ENCODE results near the gene SLC25A28. TPM values are rescaled to one million over a fixed set of nuclear protein-coding genes. Genes with fewer than 3 reads are reported as not detected.
"Not testable (repeated sequence)": the region's sequence is repeated elsewhere in the genome, so short reads cannot be mapped to it uniquely, and the experiment has no call there.

Gene SLC25A28
- total and polyA plus RNA-seq, 2 donors from 2014 or later, result 43.0 to 57.1 TPM

- H3K27me3 ChIP-seq (ENCODE audit: control insufficient read depth, insufficient read depth, low read length), result no peaks in the 10 kb centered on the region
- no peak overlapping the region for H3K4me3 ChIP-seq (ENCODE audit: low read length in 3 of 3)
- DNase-seq, result peak in 1 of 5 donors; percentile 11
- no peak for FAIRE-seq
- H3K27ac ChIP-seq (ENCODE audit: low read depth in 2 of 2, low read length in 2 of 2), result no peak overlapping the region
- TF ChIP-seq CTCF (IDR thresholded peaks at IDR 0.05; ENCODE audit: borderline replicate concordance, extremely low read depth, insufficient read depth), result no peak
- H3K9me3 ChIP-seq (ENCODE audit: control insufficient read depth in 2 of 3, insufficient read depth in 1 of 3, low read length in 3 of 3), result no peaks in the 10 kb centered on the region
- intact Hi-C loops (cut with DNase I), result no loop called here
- H3K4me1 ChIP-seq (ENCODE audit: control insufficient read depth in 2 of 3, insufficient read depth in 2 of 3, low read depth in 1 of 3, low read length in 3 of 3), result no peaks in the 10 kb centered on the region
- H3K36me3 ChIP-seq (ENCODE audit: control insufficient read depth in 2 of 3, insufficient read depth in 3 of 3, low read length in 3 of 3), result no peaks in the 10 kb centered on the region
- H3K9ac ChIP-seq (ENCODE audit: low read length in 3 of 3), result no peak overlapping the region
Observed at GRCh38 chr10:99598781-99599509, 21.3 kb downstream of the SLC25A28 start.

- Histone ChIP-seq H3K4me3 (ENCODE audit: low read length in 3 of 3) (no peak overlapping the region), H3K27ac (ENCODE audit: low read depth in 2 of 2, low read length in 2 of 2) (no peak overlapping the region), H3K27me3 (ENCODE audit: control insufficient read depth, insufficient read depth, low read length) (no peaks in the 10 kb centered on the region), H3K9ac (ENCODE audit: low read length in 3 of 3) (no peak overlapping the region), H3K9me3 (ENCODE audit: control insufficient read depth in 2 of 3, insufficient read depth in 1 of 3, low read length in 3 of 3) (no peaks in the 10 kb centered on the region), H3K4me1 (ENCODE audit: control insufficient read depth in 2 of 3, insufficient read depth in 2 of 3, low read depth in 1 of 3, low read length in 3 of 3) (no peaks in the 10 kb centered on the region), H3K36me3 (ENCODE audit: control insufficient read depth in 2 of 3, insufficient read depth in 3 of 3, low read length in 3 of 3) (no peaks in the 10 kb centered on the region)
- intact Hi-C loops (cut with DNase I), result no loop called here
- FAIRE-seq, result no peak
- DNase-seq, result no peak
- no peak for TF ChIP-seq CTCF (IDR thresholded peaks at IDR 0.05; ENCODE audit: borderline replicate concordance, extremely low read depth, insufficient read depth)
Observed at GRCh38 chr10:99598011-99598410, 22.2 kb downstream of the SLC25A28 start.

GRCh38 chr10:99596708-99597107 is 23.5 kb downstream of the SLC25A28 start:
- intact Hi-C loops (cut with DNase I); H3K4me3 ChIP-seq (ENCODE audit: low read length in 3 of 3); H3K27ac ChIP-seq (ENCODE audit: low read depth in 2 of 2, low read length in 2 of 2); H3K9me3 ChIP-seq (ENCODE audit: control insufficient read depth in 2 of 3, insufficient read depth in 1 of 3, low read length in 3 of 3); H3K27me3 ChIP-seq (ENCODE audit: control insufficient read depth, insufficient read depth, low read length); FAIRE-seq; H3K9ac ChIP-seq (ENCODE audit: low read length in 3 of 3); H3K36me3 ChIP-seq (ENCODE audit: control insufficient read depth in 2 of 3, insufficient read depth in 3 of 3, low read length in 3 of 3); H3K4me1 ChIP-seq (ENCODE audit: control insufficient read depth in 2 of 3, insufficient read depth in 2 of 3, low read depth in 1 of 3, low read length in 3 of 3); DNase-seq: not testable (repeated sequence)

GRCh38 chr10:99595770-99596465 is 24.3 kb downstream of the SLC25A28 start:
- no peaks in the 10 kb centered on the region for H3K27me3 ChIP-seq (ENCODE audit: control insufficient read depth, insufficient read depth, low read length)
- TF ChIP-seq CTCF (IDR thresholded peaks at IDR 0.05; ENCODE audit: borderline replicate concordance, extremely low read depth, insufficient read depth), result no peak
- H3K36me3 ChIP-seq (ENCODE audit: control insufficient read depth in 2 of 3, insufficient read depth in 3 of 3, low read length in 3 of 3), result no peaks in the 10 kb centered on the region
- intact Hi-C loops (cut with DNase I), result no loop called here
- FAIRE-seq, result no peak
- no peak overlapping the region for H3K9ac ChIP-seq (ENCODE audit: low read length in 3 of 3)
- no peaks in the 10 kb centered on the region for H3K9me3 ChIP-seq (ENCODE audit: control insufficient read depth in 2 of 3, insufficient read depth in 1 of 3, low read length in 3 of 3)
- no peaks in the 10 kb centered on the region for H3K4me1 ChIP-seq (ENCODE audit: control insufficient read depth in 2 of 3, insufficient read depth in 2 of 3, low read depth in 1 of 3, low read length in 3 of 3)
- no peak overlapping the region for H3K27ac ChIP-seq (ENCODE audit: low read depth in 2 of 2, low read length in 2 of 2)
- no peak overlapping the region for H3K4me3 ChIP-seq (ENCODE audit: low read length in 3 of 3)
- DNase-seq, result peak in 3 of 5 donors; percentile 32 to 47 (median 40)

Data from kidney (tissue), 14 donors.